Measurements from ENCODE around the gene SLC35A2. TPM values are rescaled to one million over a fixed set of nuclear protein-coding genes. Genes with fewer than 3 reads are reported as not detected.
A peak's percentile ranks its signal among the peaks of the same experiment; 100 is the strongest.

SLC35A2 gene
- total RNA-seq, 1 donor from 2014 or later, result 27.2 TPM

DNA sequence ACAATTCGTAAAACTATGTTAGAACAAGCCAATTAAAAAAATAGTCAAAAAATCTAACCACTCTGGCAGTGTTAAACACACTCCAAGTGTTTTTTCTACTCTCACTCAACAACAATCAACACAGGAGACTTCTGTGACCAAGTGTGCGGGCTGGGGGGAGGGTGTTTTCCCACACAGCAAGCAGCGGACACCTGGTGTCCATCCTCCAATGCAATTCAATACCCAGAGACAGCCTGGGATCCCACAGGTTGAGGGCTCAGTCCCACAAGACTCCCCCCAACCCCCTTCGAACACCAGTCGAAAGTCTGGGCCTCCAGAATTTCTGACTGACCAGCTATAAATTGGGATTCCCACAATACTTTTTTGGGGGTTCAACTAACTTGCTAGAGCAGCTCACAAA, 15.7 kb upstream of the SLC35A2 start:
- H3K4me3 Mint-ChIP-seq (ENCODE audit: unreplicated experiment), result no peak overlapping the region
- H3K27ac Mint-ChIP-seq (ENCODE audit: unreplicated experiment), result peak overlapping the region; percentile 64
- no peak for DNase-seq (ENCODE audit: low spot score)
- peaks cover 12% of the 10 kb centered on the region for H3K36me3 Mint-ChIP-seq (ENCODE audit: low read depth, unreplicated experiment)
- peaks cover 8% of the 10 kb centered on the region for H3K4me1 Mint-ChIP-seq (ENCODE audit: unreplicated experiment)
- peaks cover 9% of the 10 kb centered on the region for H3K27me3 Mint-ChIP-seq (ENCODE audit: unreplicated experiment)
- no peaks in the 10 kb centered on the region for H3K9me3 Mint-ChIP-seq (ENCODE audit: unreplicated experiment)
- TF ChIP-seq, protein P1, sequence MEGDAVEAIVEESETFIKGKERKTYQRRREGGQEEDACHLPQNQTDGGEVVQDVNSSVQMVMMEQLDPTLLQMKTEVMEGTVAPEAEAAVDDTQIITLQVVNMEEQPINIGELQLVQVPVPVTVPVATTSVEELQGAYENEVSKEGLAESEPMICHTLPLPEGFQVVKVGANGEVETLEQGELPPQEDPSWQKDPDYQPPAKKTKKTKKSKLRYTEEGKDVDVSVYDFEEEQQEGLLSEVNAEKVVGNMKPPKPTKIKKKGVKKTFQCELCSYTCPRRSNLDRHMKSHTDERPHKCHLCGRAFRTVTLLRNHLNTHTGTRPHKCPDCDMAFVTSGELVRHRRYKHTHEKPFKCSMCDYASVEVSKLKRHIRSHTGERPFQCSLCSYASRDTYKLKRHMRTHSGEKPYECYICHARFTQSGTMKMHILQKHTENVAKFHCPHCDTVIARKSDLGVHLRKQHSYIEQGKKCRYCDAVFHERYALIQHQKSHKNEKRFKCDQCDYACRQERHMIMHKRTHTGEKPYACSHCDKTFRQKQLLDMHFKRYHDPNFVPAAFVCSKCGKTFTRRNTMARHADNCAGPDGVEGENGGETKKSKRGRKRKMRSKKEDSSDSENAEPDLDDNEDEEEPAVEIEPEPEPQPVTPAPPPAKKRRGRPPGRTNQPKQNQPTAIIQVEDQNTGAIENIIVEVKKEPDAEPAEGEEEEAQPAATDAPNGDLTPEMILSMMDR (IDR thresholded peaks at IDR 0.05; ENCODE audit: unreplicated experiment), result no peak

DNA sequence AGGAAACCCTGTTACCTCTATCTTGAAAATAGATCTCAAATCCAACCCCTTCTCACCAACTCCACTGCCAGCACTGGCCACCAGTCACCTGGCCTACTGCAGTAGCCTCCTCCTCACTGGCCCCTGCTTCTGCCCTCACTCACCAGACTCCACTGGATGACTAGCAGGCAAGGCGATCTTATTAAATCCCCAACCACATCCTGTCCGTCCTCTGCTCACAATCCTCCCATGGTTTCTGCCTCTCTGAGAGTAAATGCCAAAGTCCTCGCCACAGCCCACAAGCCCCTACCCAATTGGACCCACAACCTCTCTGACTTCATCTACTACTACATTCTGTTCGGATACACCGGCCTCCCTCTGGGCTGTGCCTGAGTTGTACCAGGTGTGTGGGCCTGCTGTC, 12.8 kb upstream of the SLC35A2 start:
- Mint-ChIP-seq H3K27ac (ENCODE audit: unreplicated experiment) (peak overlapping the region; percentile 42), H3K4me1 (ENCODE audit: unreplicated experiment) (peaks cover 20% of the 10 kb centered on the region), H3K9me3 (ENCODE audit: unreplicated experiment) (no peaks in the 10 kb centered on the region)

DNA sequence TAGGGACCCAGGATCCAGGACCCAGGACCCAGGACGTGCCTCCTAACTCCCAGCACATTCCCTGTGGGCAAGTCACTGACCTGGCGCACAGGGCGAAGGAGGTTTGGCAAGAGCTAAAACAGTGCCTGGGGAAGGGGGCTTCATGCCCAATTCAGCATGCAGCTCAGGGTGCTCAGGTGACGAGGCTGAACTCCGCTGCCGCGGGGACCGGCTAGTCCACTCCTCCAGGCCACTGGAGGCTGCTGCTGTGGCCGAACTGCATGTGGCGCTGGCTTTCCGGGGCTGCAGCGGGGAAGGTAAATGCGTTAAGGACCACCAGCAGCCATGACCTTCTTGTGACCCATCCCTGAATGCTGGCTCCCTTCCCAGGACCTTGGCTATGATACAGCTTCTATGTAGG, 12.3 kb upstream of the SLC35A2 start:
- TF ChIP-seq, protein P1 (IDR thresholded peaks at IDR 0.05; ENCODE audit: unreplicated experiment), result no peak
- no peak overlapping the region for H3K27ac Mint-ChIP-seq (ENCODE audit: unreplicated experiment)

More for the DNA sequence above, 12.8 kb upstream of the SLC35A2 start:
- Mint-ChIP-seq H3K36me3 (ENCODE audit: low read depth, unreplicated experiment) (peaks cover 11% of the 10 kb centered on the region), H3K4me3 (ENCODE audit: unreplicated experiment) (peak overlapping the region; percentile 56), H3K27me3 (ENCODE audit: unreplicated experiment) (peaks cover 12% of the 10 kb centered on the region)
- TF ChIP-seq, protein P1 (IDR thresholded peaks at IDR 0.05; ENCODE audit: unreplicated experiment), result no peak
- no peak for DNase-seq (ENCODE audit: low spot score)

DNA sequence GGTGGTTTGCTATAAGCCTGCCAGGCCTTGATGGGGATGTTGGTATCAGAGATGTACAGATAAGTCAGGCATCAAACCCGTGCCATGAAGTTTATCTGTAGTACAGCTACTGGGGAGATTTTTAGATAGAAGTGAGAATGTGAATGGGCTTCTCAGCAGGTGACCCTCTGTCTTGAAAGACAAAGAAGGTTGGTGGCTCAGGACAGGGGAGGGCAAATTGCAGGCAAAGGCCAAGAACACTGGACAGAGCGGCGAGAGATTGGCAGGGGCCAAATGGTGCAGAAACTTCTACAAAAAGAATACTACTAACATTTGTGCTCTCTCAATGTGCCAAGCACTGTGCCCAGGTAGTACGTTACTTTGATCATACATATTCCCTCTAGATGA, 9.3 kb upstream of the SLC35A2 start:
- Mint-ChIP-seq H3K4me3 (ENCODE audit: unreplicated experiment) (no peak overlapping the region), H3K27ac (ENCODE audit: unreplicated experiment) (no peak overlapping the region), H3K9me3 (ENCODE audit: unreplicated experiment) (no peaks in the 10 kb centered on the region), H3K36me3 (ENCODE audit: low read depth, unreplicated experiment) (peaks cover 11% of the 10 kb centered on the region), H3K27me3 (ENCODE audit: unreplicated experiment) (peaks cover 16% of the 10 kb centered on the region), H3K4me1 (ENCODE audit: unreplicated experiment) (peaks cover 20% of the 10 kb centered on the region)
- TF ChIP-seq, protein P1 (IDR thresholded peaks at IDR 0.05; ENCODE audit: unreplicated experiment), result no peak
- DNase-seq (ENCODE audit: low spot score), result no peak

More for the DNA sequence above, 12.3 kb upstream of the SLC35A2 start:
- no peak for DNase-seq (ENCODE audit: low spot score)
- H3K27me3 Mint-ChIP-seq (ENCODE audit: unreplicated experiment), result peaks cover 12% of the 10 kb centered on the region
- peaks cover 11% of the 10 kb centered on the region for H3K36me3 Mint-ChIP-seq (ENCODE audit: low read depth, unreplicated experiment)
- peaks cover 20% of the 10 kb centered on the region for H3K4me1 Mint-ChIP-seq (ENCODE audit: unreplicated experiment)
- no peaks in the 10 kb centered on the region for H3K9me3 Mint-ChIP-seq (ENCODE audit: unreplicated experiment)
- H3K4me3 Mint-ChIP-seq (ENCODE audit: unreplicated experiment), result no peak overlapping the region

DNA sequence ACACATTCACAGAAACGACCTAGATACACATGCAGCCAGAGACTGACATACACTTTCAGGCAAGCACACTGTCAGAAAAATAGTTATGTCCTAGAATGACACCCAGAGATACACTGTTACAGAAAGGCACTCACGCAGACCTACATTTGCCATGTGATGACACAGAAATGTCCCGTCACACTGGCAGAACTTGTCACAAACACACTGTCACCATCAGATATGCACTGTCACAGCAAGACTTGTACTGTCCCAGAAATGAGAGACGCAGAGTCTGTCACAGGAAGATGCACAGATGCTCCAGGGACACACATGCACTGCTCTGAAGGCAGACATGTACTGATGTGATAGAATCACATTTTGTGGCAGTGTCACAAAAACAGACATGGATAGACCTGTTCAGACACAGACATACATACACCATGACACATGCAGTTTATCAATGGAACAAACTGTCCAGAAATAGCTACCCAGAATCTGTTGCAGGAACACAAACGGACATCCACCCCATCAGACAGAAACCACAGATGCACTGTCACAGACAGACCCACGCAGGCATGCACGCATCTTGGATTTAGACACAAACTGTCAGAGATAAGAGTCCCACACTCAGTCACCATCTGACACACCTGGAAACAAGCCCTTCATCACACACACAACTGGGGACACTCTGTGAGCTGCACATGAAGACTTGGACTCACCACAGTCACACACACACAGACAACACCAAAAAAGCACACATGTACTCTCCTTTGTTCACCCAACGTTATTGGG, 8.7 kb upstream of the SLC35A2 start:
- H3K36me3 Mint-ChIP-seq (ENCODE audit: low read depth, unreplicated experiment), result peaks cover 11% of the 10 kb centered on the region

More for the DNA sequence above, 8.7 kb upstream of the SLC35A2 start:
- H3K9me3 Mint-ChIP-seq (ENCODE audit: unreplicated experiment), result no peaks in the 10 kb centered on the region
- TF ChIP-seq, protein P1 (IDR thresholded peaks at IDR 0.05; ENCODE audit: unreplicated experiment), result no peak
- no peak for DNase-seq (ENCODE audit: low spot score)
- peaks cover 16% of the 10 kb centered on the region for H3K27me3 Mint-ChIP-seq (ENCODE audit: unreplicated experiment)
- H3K4me3 Mint-ChIP-seq (ENCODE audit: unreplicated experiment), result peak overlapping the region; percentile 69
- H3K27ac Mint-ChIP-seq (ENCODE audit: unreplicated experiment), result peak overlapping the region; percentile 63
- peaks cover 20% of the 10 kb centered on the region for H3K4me1 Mint-ChIP-seq (ENCODE audit: unreplicated experiment)
